ENCODE results near the gene HRH2.

Gene HRH2

DNA sequence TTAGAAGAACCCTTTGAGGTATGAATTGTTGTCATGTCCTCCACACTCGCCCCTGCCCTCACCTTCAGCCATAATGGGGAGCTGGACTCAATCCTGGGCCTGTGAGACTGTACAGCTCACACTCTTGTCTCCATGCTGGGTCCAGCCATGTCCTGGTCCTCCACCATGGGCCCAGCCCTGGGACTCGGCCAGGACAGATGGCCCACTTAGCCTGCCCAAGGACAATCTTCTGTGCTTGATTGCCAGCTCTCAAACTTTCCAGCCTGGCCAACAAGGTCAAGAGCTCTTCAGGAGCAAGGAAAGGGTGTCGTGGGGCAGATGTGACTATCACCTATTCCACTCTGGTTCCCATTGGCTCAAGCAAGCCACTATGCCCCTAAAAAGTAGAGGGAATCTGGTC is 90.8 kb downstream of the HRH2 start:
- Histone ChIP-seq H3K4me1 (ENCODE audit: control insufficient read depth in 1 of 2, insufficient read depth in 2 of 2, low read length in 2 of 2) (peaks cover 2 to 5% of the 10 kb centered on the region in 2 experiments), H2BK5ac (ENCODE audit: low read depth, low read length, poor library complexity) (no peak overlapping the region), H3K79me2 (ENCODE audit: control insufficient read depth, insufficient read depth, low read length, poor library complexity) (no peaks in the 10 kb centered on the region), H3K27me3 (ENCODE audit: insufficient read depth, low read length) (no peaks in the 10 kb centered on the region), H3K4me3 (ENCODE audit: low read depth, low read length) (no peak overlapping the region), H4K91ac (ENCODE audit: low read depth, low read length) (no peak overlapping the region), H3K23ac (ENCODE audit: low read length) (no peak overlapping the region), H2AK5ac (ENCODE audit: low read length) (no peak overlapping the region), H3K9me3 (ENCODE audit: insufficient read depth, low read depth, low read length) (no peaks in the 10 kb centered on the region), H3K14ac (ENCODE audit: low read length) (no peak overlapping the region), H3K27ac (ENCODE audit: low read depth, low read length) (no peak overlapping the region), H3K9ac (ENCODE audit: low read length) (no peak overlapping the region), H3K4me2 (ENCODE audit: low read length) (no peak overlapping the region), H3K36me3 (ENCODE audit: control insufficient read depth in 1 of 2, insufficient read depth in 2 of 2, low read length in 2 of 2) (no peaks in the 10 kb centered on the region), H3K18ac (ENCODE audit: low read length) (no peak overlapping the region), H2BK120ac (ENCODE audit: insufficient read depth, low read length, poor library complexity) (no peak overlapping the region), H4K12ac (ENCODE audit: low read depth, low read length) (no peak overlapping the region), H4K8ac (ENCODE audit: low read depth, low read length) (no peak overlapping the region), H2BK12ac (ENCODE audit: low read length) (no peak overlapping the region), H3K4ac (ENCODE audit: low read depth, low read length) (no peak overlapping the region), H2AFZ (ENCODE audit: insufficient read depth, low read length, poor library complexity) (no peak overlapping the region), H3K79me1 (ENCODE audit: low read length) (no peaks in the 10 kb centered on the region)
- no CpG with 5 or more reads among the region's 3 CpGs for WGBS (ENCODE audit: extremely low coverage, insufficient coverage, insufficient read length)
- DNase-seq, result no peak

DNA sequence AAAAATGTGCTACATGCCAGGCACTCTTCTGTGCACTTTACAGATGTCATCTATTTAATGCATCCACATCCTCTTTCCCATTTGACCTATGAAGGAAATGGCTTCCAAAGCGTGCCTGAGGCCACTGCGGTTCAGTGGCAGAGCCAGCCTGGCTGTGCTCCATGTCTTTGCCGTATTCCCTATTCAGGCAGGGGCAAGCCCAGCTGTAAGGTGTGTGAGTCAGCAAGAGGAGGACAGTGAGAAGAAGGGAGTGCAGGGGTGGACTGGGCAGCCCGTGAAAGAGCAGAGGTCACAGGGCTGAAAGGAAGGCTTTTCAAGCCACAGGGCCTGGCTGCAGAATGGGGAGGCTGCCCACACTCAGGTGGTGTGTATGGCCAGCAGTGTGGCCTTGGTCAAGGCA is 91.7 kb downstream of the HRH2 start:
- no peak for DNase-seq
- Histone ChIP-seq H2AK5ac (ENCODE audit: low read length) (no peak overlapping the region), H4K91ac (ENCODE audit: low read depth, low read length) (no peak overlapping the region), H3K79me2 (ENCODE audit: control insufficient read depth, insufficient read depth, low read length, poor library complexity) (no peaks in the 10 kb centered on the region), H3K36me3 (ENCODE audit: control insufficient read depth in 1 of 2, insufficient read depth in 2 of 2, low read length in 2 of 2) (no peaks in the 10 kb centered on the region), H3K18ac (ENCODE audit: low read length) (no peak overlapping the region), H3K27me3 (ENCODE audit: insufficient read depth, low read length) (no peaks in the 10 kb centered on the region), H3K79me1 (ENCODE audit: low read length) (no peaks in the 10 kb centered on the region), H4K12ac (ENCODE audit: low read depth, low read length) (no peak overlapping the region), H3K27ac (ENCODE audit: low read depth, low read length) (no peak overlapping the region), H2BK120ac (ENCODE audit: insufficient read depth, low read length, poor library complexity) (no peak overlapping the region), H3K9me3 (ENCODE audit: insufficient read depth, low read depth, low read length) (no peaks in the 10 kb centered on the region), H3K14ac (ENCODE audit: low read length) (no peak overlapping the region), H3K4ac (ENCODE audit: low read depth, low read length) (no peak overlapping the region), H4K8ac (ENCODE audit: low read depth, low read length) (no peak overlapping the region), H3K23ac (ENCODE audit: low read length) (no peak overlapping the region), H3K4me1 (ENCODE audit: control insufficient read depth in 1 of 2, insufficient read depth in 2 of 2, low read length in 2 of 2) (peaks cover 2 to 5% of the 10 kb centered on the region in 2 experiments), H2AFZ (ENCODE audit: insufficient read depth, low read length, poor library complexity) (no peak overlapping the region), H3K9ac (ENCODE audit: low read length) (no peak overlapping the region), H2BK12ac (ENCODE audit: low read length) (no peak overlapping the region), H3K4me2 (ENCODE audit: low read length) (no peak overlapping the region), H2BK5ac (ENCODE audit: low read depth, low read length, poor library complexity) (no peak overlapping the region), H3K4me3 (ENCODE audit: low read depth, low read length) (no peak overlapping the region)
- no CpG with 5 or more reads among the region's 4 CpGs for WGBS (ENCODE audit: extremely low coverage, insufficient coverage, insufficient read length)

DNA sequence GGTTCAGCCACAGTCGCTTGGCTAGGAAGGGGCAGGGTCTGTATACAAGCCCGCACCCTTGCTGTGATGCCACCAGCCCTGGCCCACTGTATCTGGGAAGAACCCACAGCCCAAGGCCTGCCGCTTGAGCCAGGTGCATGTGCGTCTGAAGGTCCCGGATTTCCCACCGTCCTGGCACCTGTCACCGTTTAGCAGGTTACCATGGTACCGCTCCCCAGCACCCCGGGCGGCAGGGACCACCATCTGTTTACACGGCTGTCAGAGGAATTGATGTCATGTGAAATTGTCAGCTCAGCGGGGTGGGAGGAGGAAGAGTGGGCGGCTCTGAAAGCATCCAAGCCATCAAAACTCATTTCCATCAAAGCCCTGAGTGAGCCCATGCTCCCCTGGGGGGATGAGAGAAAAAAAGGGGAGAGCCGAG is 92.7 kb downstream of the HRH2 start:
- Histone ChIP-seq H3K79me1 (ENCODE audit: low read length) (no peaks in the 10 kb centered on the region), H3K4me2 (ENCODE audit: low read length) (no peak overlapping the region), H3K27me3 (ENCODE audit: insufficient read depth, low read length) (no peaks in the 10 kb centered on the region), H3K4me3 (ENCODE audit: low read depth, low read length) (no peak overlapping the region), H2BK120ac (ENCODE audit: insufficient read depth, low read length, poor library complexity) (no peak overlapping the region), H3K4me1 (ENCODE audit: control insufficient read depth in 1 of 2, insufficient read depth in 2 of 2, low read length in 2 of 2) (peaks cover 2 to 5% of the 10 kb centered on the region in 2 experiments), H3K18ac (ENCODE audit: low read length) (no peak overlapping the region), H2AFZ (ENCODE audit: insufficient read depth, low read length, poor library complexity) (no peak overlapping the region), H2BK12ac (ENCODE audit: low read length) (no peak overlapping the region), H3K9ac (ENCODE audit: low read length) (no peak overlapping the region), H3K9me3 (ENCODE audit: insufficient read depth, low read depth, low read length) (no peaks in the 10 kb centered on the region), H3K14ac (ENCODE audit: low read length) (no peak overlapping the region), H2AK5ac (ENCODE audit: low read length) (no peak overlapping the region), H4K91ac (ENCODE audit: low read depth, low read length) (no peak overlapping the region), H4K8ac (ENCODE audit: low read depth, low read length) (no peak overlapping the region), H3K23ac (ENCODE audit: low read length) (no peak overlapping the region), H2BK5ac (ENCODE audit: low read depth, low read length, poor library complexity) (no peak overlapping the region), H3K79me2 (ENCODE audit: control insufficient read depth, insufficient read depth, low read length, poor library complexity) (no peaks in the 10 kb centered on the region), H3K36me3 (ENCODE audit: control insufficient read depth in 1 of 2, insufficient read depth in 2 of 2, low read length in 2 of 2) (no peaks in the 10 kb centered on the region), H3K4ac (ENCODE audit: low read depth, low read length) (no peak overlapping the region), H4K12ac (ENCODE audit: low read depth, low read length) (no peak overlapping the region), H3K27ac (ENCODE audit: low read depth, low read length) (no peak overlapping the region)
- no peak for DNase-seq
- no CpG with 5 or more reads among the region's 14 CpGs for WGBS (ENCODE audit: extremely low coverage, insufficient coverage, insufficient read length)

DNA sequence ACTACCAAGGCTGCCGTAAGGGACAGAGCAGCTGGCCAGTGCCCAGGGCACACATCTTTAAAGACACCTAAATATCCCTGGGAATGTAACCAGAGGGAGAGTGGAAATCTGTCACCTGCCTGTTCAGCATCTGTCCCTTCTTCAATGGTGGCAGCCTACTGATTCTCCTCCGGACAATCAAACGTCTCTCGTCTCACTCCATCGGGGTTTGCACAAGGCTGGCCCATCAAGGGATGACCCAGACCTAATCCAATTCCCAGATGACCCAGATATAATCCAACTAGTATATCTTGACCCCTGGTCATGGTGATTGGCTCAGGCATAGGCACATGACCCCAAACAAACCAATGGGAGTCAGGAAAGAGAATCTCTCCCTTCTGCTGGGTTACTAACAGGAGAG is 93.5 kb downstream of the HRH2 start:
- H3K4ac ChIP-seq (ENCODE audit: low read depth, low read length), result no peak overlapping the region
- H4K8ac ChIP-seq (ENCODE audit: low read depth, low read length), result no peak overlapping the region
- no peaks in the 10 kb centered on the region for H3K36me3 ChIP-seq (ENCODE audit: control insufficient read depth in 1 of 2, insufficient read depth in 2 of 2, low read length in 2 of 2)
- no peak overlapping the region for H3K4me3 ChIP-seq (ENCODE audit: low read depth, low read length)
- H3K27me3 ChIP-seq (ENCODE audit: insufficient read depth, low read length), result no peaks in the 10 kb centered on the region
- no peak overlapping the region for H2AK5ac ChIP-seq (ENCODE audit: low read length)
- no peak overlapping the region for H2BK5ac ChIP-seq (ENCODE audit: low read depth, low read length, poor library complexity)
- no peak overlapping the region for H3K23ac ChIP-seq (ENCODE audit: low read length)
- no peak overlapping the region for H3K14ac ChIP-seq (ENCODE audit: low read length)
- H3K18ac ChIP-seq (ENCODE audit: low read length), result no peak overlapping the region
- no peak for DNase-seq
- H3K79me1 ChIP-seq (ENCODE audit: low read length), result no peaks in the 10 kb centered on the region
- no peak overlapping the region for H4K91ac ChIP-seq (ENCODE audit: low read depth, low read length)
- H3K9ac ChIP-seq (ENCODE audit: low read length), result no peak overlapping the region
- no peak overlapping the region for H4K12ac ChIP-seq (ENCODE audit: low read depth, low read length)
- no peak overlapping the region for H3K4me2 ChIP-seq (ENCODE audit: low read length)
- H3K4me1 ChIP-seq (ENCODE audit: control insufficient read depth in 1 of 2, insufficient read depth in 2 of 2, low read length in 2 of 2), result peaks cover 2 to 5% of the 10 kb centered on the region in 2 experiments
- H2BK120ac ChIP-seq (ENCODE audit: insufficient read depth, low read length, poor library complexity), result no peak overlapping the region
- no peak overlapping the region for H2BK12ac ChIP-seq (ENCODE audit: low read length)
- no CpG with 5 or more reads among the region's 5 CpGs for WGBS (ENCODE audit: extremely low coverage, insufficient coverage, insufficient read length)
- H3K79me2 ChIP-seq (ENCODE audit: control insufficient read depth, insufficient read depth, low read length, poor library complexity), result no peaks in the 10 kb centered on the region
- H3K9me3 ChIP-seq (ENCODE audit: insufficient read depth, low read depth, low read length), result no peaks in the 10 kb centered on the region
- H2AFZ ChIP-seq (ENCODE audit: insufficient read depth, low read length, poor library complexity), result no peak overlapping the region
- no peak overlapping the region for H3K27ac ChIP-seq (ENCODE audit: low read depth, low read length)
